HepG2 (cell line): ENCODE results near the gene TF. TPM values are rescaled to one million over a fixed set of nuclear protein-coding genes. Genes with fewer than 3 reads are reported as not detected.

Source experiments
- ADNP ChIP-seq: sonication (generic); formaldehyde crosslinking; IDR thresholded peaks from 2 replicates; pipeline ENCODE4 v1.4.0; 2020; ENCODE audit warnings: missing genetic modification reagents
- HCFC1 ChIP-seq: fragments of 150-350 bp; IDR thresholded peaks from 2 replicates; pipeline ENCODE4 v1.6.1; 2014; ENCODE audit warnings: low read depth, low read length
- HNF4A ChIP-seq: sonication (generic); formaldehyde crosslinking; IDR thresholded peaks from 2 replicates; pipeline ENCODE4 v1.4.0; 2020; ENCODE audit warnings: missing genetic modification reagents
- JARID2 ChIP-seq: sonication (generic); formaldehyde crosslinking; IDR thresholded peaks from 2 replicates; pipeline ENCODE4 v1.8.1; 2023; ENCODE audit warnings: missing genetic modification reagents, inconsistent platforms; ENCODE audit not compliant: insufficient replicate concordance
- KDM5B ChIP-seq: sonication (generic); formaldehyde crosslinking; IDR thresholded peaks from 2 replicates; pipeline ENCODE4 v1.4.0; 2020; ENCODE audit warnings: missing genetic modification reagents, mild to moderate bottlenecking, borderline replicate concordance
- MATR3 ChIP-seq: sonication (generic); formaldehyde crosslinking; IDR thresholded peaks from 2 replicates; pipeline ENCODE4 v1.4.0; 2020; ENCODE audit warnings: missing genetic modification reagents
- PHF8 ChIP-seq: sonication (generic); formaldehyde crosslinking; IDR thresholded peaks from 2 replicates; pipeline ENCODE4 v1.5.0; 2020; ENCODE audit warnings: missing genetic modification reagents
- RBM22 ChIP-seq: fragments of 200-400 bp; formaldehyde crosslinking; optimal IDR thresholded peaks from 2 replicates; pipeline ENCODE3; 2017; ENCODE audit warnings: mild to moderate bottlenecking, low read length, moderate library complexity
- RFX3 ChIP-seq: IDR thresholded peaks from 2 replicates; pipeline ENCODE4 v1.6.1; 2016; ENCODE audit warnings: missing biosample characterization, missing genetic modification reagents
- SALL1 ChIP-seq: sonication (generic); formaldehyde crosslinking; IDR thresholded peaks from 2 replicates; pipeline ENCODE4 v1.8.0; 2022; ENCODE audit warnings: mild to moderate bottlenecking, missing genetic modification reagents
- TARDBP ChIP-seq: sonication (generic); formaldehyde crosslinking; IDR thresholded peaks from 2 replicates; pipeline ENCODE4 v1.8.0; 2022; ENCODE audit warnings: mild to moderate bottlenecking, missing genetic modification reagents
- ZFAT ChIP-seq: sonication (generic); formaldehyde crosslinking; conservative IDR thresholded peaks from 2 replicates; pipeline ENCODE4 v1.8.1; 2023; ENCODE audit warnings: missing genetic modification reagents, inconsistent platforms
- ZMYM2 ChIP-seq: sonication (generic); formaldehyde crosslinking; IDR thresholded peaks from 2 replicates; pipeline ENCODE4 v1.8.0; 2022; ENCODE audit warnings: mild to moderate bottlenecking, missing genetic modification reagents
- ZNF264 ChIP-seq: sonication (generic); formaldehyde crosslinking; IDR thresholded peaks from 2 replicates; pipeline ENCODE4 v1.4.0; 2020; ENCODE audit warnings: missing genetic modification reagents
- ZNF337 ChIP-seq: sonication (generic); formaldehyde crosslinking; IDR thresholded peaks from 2 replicates; pipeline ENCODE4 v1.5.1; 2020; ENCODE audit warnings: missing genetic modification reagents, low read depth, mild to moderate bottlenecking, borderline replicate concordance
- ZNF383 ChIP-seq: sonication (generic); formaldehyde crosslinking; IDR thresholded peaks from 2 replicates; pipeline ENCODE4 v1.4.0; 2020; ENCODE audit warnings: missing genetic modification reagents, mild to moderate bottlenecking, borderline replicate concordance
- ZNF614 ChIP-seq: IDR thresholded peaks from 2 replicates; pipeline ENCODE4 v1.6.1; 2018; ENCODE audit warnings: missing biosample characterization, missing genetic modification reagents, inconsistent platforms, borderline replicate concordance
- ZNF644 ChIP-seq: IDR thresholded peaks from 2 replicates; pipeline ENCODE4 v1.6.1; 2016; ENCODE audit warnings: low read depth
- ZSCAN29 ChIP-seq: sonication (generic); formaldehyde crosslinking; conservative IDR thresholded peaks from 2 replicates; pipeline ENCODE4 v1.4.0; 2020; ENCODE audit warnings: mild to moderate bottlenecking, missing genetic modification reagents
- ZSCAN30 ChIP-seq: sonication (generic); formaldehyde crosslinking; IDR thresholded peaks from 2 replicates; pipeline ENCODE4 v1.5.0; 2020; ENCODE audit warnings: mild to moderate bottlenecking, missing genetic modification reagents
- polyA plus RNA-seq, 8 experiments: library from polyadenylated mRNA; depleted of rRNA in 3 of 8; stranded (reverse) in 7 of 8; unstranded in 1 of 8; fragments of >200 nt; fragmentation: Illumina TruSeq in 4 of 8; extraction: Trizol in 4 of 8; gene quantifications; 2 replicates each; pipeline versions ENCODE4 v1.2.1 to v1.2.3, GENCODE V29; 2011 to 2016; ENCODE audit warnings: low read depth in 4 of 8, missing spikeins in 1 of 8, mixed read lengths in 1 of 8; ENCODE audit not compliant: insufficient read depth in 1 of 8
- total RNA-seq, 5 experiments: library from RNA; depleted of rRNA; stranded (reverse); fragments of >200 nt; fragmentation: Illumina TruSeq; extraction: Trizol; gene quantifications; 2 replicates each; pipeline ENCODE4 v1.2.3, GENCODE V29; 2016; ENCODE audit warnings: low read depth in 1 of 5
- TF ChIP-seq, protein P1 (sequence below): sonication (generic); formaldehyde crosslinking; IDR thresholded peaks from 2 replicates; pipeline ENCODE4 v1.5.0; 2020; ENCODE audit warnings: mild to moderate bottlenecking, missing genetic modification reagents
- TF ChIP-seq, protein P2 (sequence below): sonication (generic); formaldehyde crosslinking; IDR thresholded peaks from 2 replicates; pipeline ENCODE4 v1.5.0; 2020; ENCODE audit warnings: missing genetic modification reagents
- TF ChIP-seq, protein P3 (sequence below): sonication (generic); formaldehyde crosslinking; IDR thresholded peaks from 2 replicates; pipeline ENCODE4 v1.4.0; 2020; ENCODE audit warnings: missing genetic modification reagents
- TF ChIP-seq, protein P4 (sequence below), 2 experiments: fragments of 450-650 bp in 1 of 2; sonication (generic) in 1 of 2; formaldehyde crosslinking; IDR thresholded peaks; 2 replicates each; pipeline versions ENCODE4 v1.5.0 to v1.8.0; 2020 to 2022; ENCODE audit warnings: mild to moderate bottlenecking in 1 of 2, missing genetic modification reagents in 1 of 2

TF gene
- total and polyA plus RNA-seq, 2 of the 13 experiments (the other 11 are each of a cell fraction or from before 2014, with no cell fraction given): 10,074 to 11,821 TPM

DNA sequence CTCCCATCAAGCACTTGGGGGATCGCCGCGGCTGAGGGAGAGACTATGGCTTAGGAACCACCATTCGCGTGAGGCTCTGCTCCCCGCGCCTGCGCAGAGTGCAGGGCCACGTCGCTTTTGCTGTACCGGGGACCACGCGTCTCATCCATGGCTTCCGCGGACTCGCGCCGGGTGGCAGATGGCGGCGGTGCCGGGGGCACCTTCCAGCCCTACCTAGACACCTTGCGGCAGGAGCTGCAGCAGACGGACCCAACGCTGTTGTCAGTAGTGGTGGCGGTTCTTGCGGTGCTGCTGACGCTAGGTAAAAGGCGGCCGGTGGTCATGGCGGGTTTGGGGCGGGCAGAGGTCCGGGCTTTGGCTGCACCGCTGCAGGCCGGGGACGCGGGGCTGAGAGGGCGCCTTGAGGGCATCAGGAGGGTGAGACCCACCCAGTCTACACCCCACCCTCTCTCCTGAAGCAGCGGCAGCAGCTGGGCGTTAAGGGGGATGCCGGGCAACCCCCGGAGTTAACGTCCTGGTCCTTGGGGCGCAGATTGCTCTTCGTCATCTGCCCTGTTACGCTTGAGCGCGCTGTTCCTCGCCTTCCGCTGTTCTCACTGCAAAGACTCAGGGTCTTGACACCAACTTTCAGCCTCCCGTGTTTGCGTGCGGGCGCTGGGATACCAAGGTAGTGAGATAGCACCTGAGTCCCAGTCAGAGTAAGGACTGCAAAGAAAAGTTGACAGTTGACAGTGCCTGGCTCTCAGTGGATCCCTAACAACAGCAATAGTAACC lies 59.7 kb downstream of the TF start, which contains the start of gene SRPRB (continued):
- TF ChIP-seq ZNF337 (CRISPR knock-in tag) (no peak), ZNF383 (no peak), TARDBP (CRISPR knock-in tag) (0 out of 2 replicates have a peak, but pooled peaks have one; percentile 64), RBM22 (no peak), ZFAT (no peak), ZNF264 (peak; percentile 63; the same call in 1 of the 2 replicates), MATR3 (CRISPR knock-in tag) (no peak), JARID2 (CRISPR knock-in tag) (no peak), ADNP (no peak), ZSCAN29 (CRISPR knock-in tag) (no peak), HCFC1 (peak; percentile 88), ZMYM2 (CRISPR knock-in tag) (no peak), ZNF614 (CRISPR knock-in tag) (no peak; the same call in 1 of the 2 replicates), RFX3 (0 out of 2 replicates have a peak, but pooled peaks have one; percentile 20), KDM5B (no peak; the same call in 1 of the 2 replicates), ZNF644 (CRISPR knock-in tag) (no peak), ZSCAN30 (CRISPR knock-in tag) (no peak), SALL1 (CRISPR knock-in tag) (peak; percentile 71), HNF4A (CRISPR knock-in tag) (no peak), PHF8 (peak; percentile 98)
- TF ChIP-seq, protein P1, sequence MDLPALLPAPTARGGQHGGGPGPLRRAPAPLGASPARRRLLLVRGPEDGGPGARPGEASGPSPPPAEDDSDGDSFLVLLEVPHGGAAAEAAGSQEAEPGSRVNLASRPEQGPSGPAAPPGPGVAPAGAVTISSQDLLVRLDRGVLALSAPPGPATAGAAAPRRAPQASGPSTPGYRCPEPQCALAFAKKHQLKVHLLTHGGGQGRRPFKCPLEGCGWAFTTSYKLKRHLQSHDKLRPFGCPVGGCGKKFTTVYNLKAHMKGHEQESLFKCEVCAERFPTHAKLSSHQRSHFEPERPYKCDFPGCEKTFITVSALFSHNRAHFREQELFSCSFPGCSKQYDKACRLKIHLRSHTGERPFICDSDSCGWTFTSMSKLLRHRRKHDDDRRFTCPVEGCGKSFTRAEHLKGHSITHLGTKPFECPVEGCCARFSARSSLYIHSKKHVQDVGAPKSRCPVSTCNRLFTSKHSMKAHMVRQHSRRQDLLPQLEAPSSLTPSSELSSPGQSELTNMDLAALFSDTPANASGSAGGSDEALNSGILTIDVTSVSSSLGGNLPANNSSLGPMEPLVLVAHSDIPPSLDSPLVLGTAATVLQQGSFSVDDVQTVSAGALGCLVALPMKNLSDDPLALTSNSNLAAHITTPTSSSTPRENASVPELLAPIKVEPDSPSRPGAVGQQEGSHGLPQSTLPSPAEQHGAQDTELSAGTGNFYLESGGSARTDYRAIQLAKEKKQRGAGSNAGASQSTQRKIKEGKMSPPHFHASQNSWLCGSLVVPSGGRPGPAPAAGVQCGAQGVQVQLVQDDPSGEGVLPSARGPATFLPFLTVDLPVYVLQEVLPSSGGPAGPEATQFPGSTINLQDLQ: no peak
- TF ChIP-seq, protein P2, sequence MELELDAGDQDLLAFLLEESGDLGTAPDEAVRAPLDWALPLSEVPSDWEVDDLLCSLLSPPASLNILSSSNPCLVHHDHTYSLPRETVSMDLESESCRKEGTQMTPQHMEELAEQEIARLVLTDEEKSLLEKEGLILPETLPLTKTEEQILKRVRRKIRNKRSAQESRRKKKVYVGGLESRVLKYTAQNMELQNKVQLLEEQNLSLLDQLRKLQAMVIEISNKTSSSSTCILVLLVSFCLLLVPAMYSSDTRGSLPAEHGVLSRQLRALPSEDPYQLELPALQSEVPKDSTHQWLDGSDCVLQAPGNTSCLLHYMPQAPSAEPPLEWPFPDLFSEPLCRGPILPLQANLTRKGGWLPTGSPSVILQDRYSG: peak; percentile 65; the same call in 1 of the 2 replicates
- TF ChIP-seq, protein P3, sequence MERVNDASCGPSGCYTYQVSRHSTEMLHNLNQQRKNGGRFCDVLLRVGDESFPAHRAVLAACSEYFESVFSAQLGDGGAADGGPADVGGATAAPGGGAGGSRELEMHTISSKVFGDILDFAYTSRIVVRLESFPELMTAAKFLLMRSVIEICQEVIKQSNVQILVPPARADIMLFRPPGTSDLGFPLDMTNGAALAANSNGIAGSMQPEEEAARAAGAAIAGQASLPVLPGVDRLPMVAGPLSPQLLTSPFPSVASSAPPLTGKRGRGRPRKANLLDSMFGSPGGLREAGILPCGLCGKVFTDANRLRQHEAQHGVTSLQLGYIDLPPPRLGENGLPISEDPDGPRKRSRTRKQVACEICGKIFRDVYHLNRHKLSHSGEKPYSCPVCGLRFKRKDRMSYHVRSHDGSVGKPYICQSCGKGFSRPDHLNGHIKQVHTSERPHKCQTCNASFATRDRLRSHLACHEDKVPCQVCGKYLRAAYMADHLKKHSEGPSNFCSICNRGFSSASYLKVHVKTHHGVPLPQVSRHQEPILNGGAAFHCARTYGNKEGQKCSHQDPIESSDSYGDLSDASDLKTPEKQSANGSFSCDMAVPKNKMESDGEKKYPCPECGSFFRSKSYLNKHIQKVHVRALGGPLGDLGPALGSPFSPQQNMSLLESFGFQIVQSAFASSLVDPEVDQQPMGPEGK: no peak
- TF ChIP-seq, protein P4, sequence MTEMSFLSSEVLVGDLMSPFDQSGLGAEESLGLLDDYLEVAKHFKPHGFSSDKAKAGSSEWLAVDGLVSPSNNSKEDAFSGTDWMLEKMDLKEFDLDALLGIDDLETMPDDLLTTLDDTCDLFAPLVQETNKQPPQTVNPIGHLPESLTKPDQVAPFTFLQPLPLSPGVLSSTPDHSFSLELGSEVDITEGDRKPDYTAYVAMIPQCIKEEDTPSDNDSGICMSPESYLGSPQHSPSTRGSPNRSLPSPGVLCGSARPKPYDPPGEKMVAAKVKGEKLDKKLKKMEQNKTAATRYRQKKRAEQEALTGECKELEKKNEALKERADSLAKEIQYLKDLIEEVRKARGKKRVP (CRISPR knock-in tag; IDR thresholded peaks at IDR 0.05): peak in 1 of 2 experiments; percentile 44; a peak in 1 of 4 replicates
